Keratinocyte (primary cell): ENCODE results near the gene BRF1. TPM values are rescaled to one million over a fixed set of nuclear protein-coding genes. Genes with fewer than 3 reads are reported as not detected.

Source experiments
- DNase-seq: peaks from one replicate; pipeline ENCODE4 v3.0.0-alpha.2; 2011; ENCODE audit warnings: low read depth, missing footprints, low spot score
- FAIRE-seq: peaks from 2 replicates; lab custom pipeline; 2011; peaks lifted over from hg19 to GRCh38; lab: Jason Lieb, UNC
- H2AFZ ChIP-seq: 2 replicates; pipeline ENCODE4 v1.6.0; 2012; ENCODE audit warnings: low read length, control low read depth, inconsistent platforms; ENCODE audit not compliant: control insufficient read depth
- H3K27ac ChIP-seq: 2 replicates; pipeline ENCODE4 v1.5.1; 2011; ENCODE audit warnings: low read length; ENCODE audit not compliant: control insufficient read depth, insufficient read depth
- H3K27me3 ChIP-seq: 3 replicates; pipeline ENCODE4 v1.6.0; 2011; ENCODE audit warnings: low read length; ENCODE audit not compliant: control insufficient read depth, insufficient read depth; ENCODE audit errors: extremely low read depth
- H3K36me3 ChIP-seq, 2 experiments: 2 replicates in 1 of 2; 3 replicates in 1 of 2; pipeline ENCODE4 v1.5.1; 2011; ENCODE audit warnings: low read length in 2 of 2, mild to moderate bottlenecking in 1 of 2; ENCODE audit not compliant: control insufficient read depth in 2 of 2, insufficient read depth in 2 of 2; ENCODE audit errors: extremely low read depth in 1 of 2
- H3K4me1 ChIP-seq: 3 replicates; pipeline ENCODE4 v1.5.1; 2011; ENCODE audit warnings: low read length; ENCODE audit not compliant: control insufficient read depth, insufficient read depth; ENCODE audit errors: extremely low read depth
- H3K4me2 ChIP-seq: 3 replicates; pipeline ENCODE4 v1.6.0; 2011; ENCODE audit warnings: low read depth, low read length; ENCODE audit not compliant: control insufficient read depth, insufficient read depth; ENCODE audit errors: extremely low read depth
- H3K4me3 ChIP-seq, 3 experiments: fragments of 200-600 bp in 1 of 3; sonication (generic) in 1 of 3; 2 replicates in 2 of 3; 3 replicates in 1 of 3; pipeline ENCODE4 v1.5.1; 2011 to 2016; ENCODE audit warnings: low read length in 3 of 3, mild to moderate bottlenecking in 3 of 3, control low read depth in 2 of 3, inconsistent platforms in 1 of 3, low read depth in 1 of 3, mixed read lengths in 1 of 3, mixed run types in 1 of 3, moderate library complexity in 1 of 3; ENCODE audit not compliant: control insufficient read depth in 2 of 3, insufficient read depth in 2 of 3; ENCODE audit errors: extremely low read depth in 1 of 3
- H3K79me2 ChIP-seq: 2 replicates; pipeline ENCODE4 v1.6.0; 2012; ENCODE audit warnings: low read length; ENCODE audit not compliant: control insufficient read depth, insufficient read depth
- H3K9ac ChIP-seq: 3 replicates; pipeline ENCODE4 v1.6.0; 2011; ENCODE audit warnings: low read length; ENCODE audit not compliant: control insufficient read depth, insufficient read depth; ENCODE audit errors: extremely low read depth
- H3K9me1 ChIP-seq: 3 replicates; pipeline ENCODE4 v1.6.0; 2011; ENCODE audit warnings: low read length; ENCODE audit not compliant: control insufficient read depth, insufficient read depth; ENCODE audit errors: extremely low read depth
- H3K9me3 ChIP-seq: 2 replicates; pipeline ENCODE4 v1.5.1; 2012; ENCODE audit warnings: low read depth, low read length; ENCODE audit not compliant: control insufficient read depth
- H4K20me1 ChIP-seq: 3 replicates; pipeline ENCODE4 v1.6.0; 2011; ENCODE audit warnings: low read length; ENCODE audit not compliant: control insufficient read depth, insufficient read depth; ENCODE audit errors: extremely low read depth
- CTCF ChIP-seq, 3 experiments: IDR thresholded peaks in 1 of 3; conservative IDR thresholded peaks in 1 of 3; optimal IDR thresholded peaks in 1 of 3; 2 replicates in 2 of 3; 3 replicates in 1 of 3; pipeline versions ENCODE3 to v1.5.1; 2011; ENCODE audit warnings: low read length in 3 of 3, mild to moderate bottlenecking in 3 of 3, moderate library complexity in 2 of 3, control low read depth in 1 of 3, inconsistent platforms in 1 of 3; ENCODE audit not compliant: insufficient read depth in 2 of 3; ENCODE audit errors: extremely low read depth in 1 of 3
- EZH2 ChIP-seq: IDR thresholded peaks from one replicate; pipeline ENCODE4 v1.6.1; 2012; ENCODE audit warnings: inconsistent platforms, mild to moderate bottlenecking, low read length, moderate library complexity
- dilution Hi-C: fragments of 300-500 bp; cut with MboI; formaldehyde crosslinking; loops from one replicate; pipeline ENCODE4 v1.7.0; 2020; ENCODE audit warnings: low sequenced_read_pairs; ENCODE audit not compliant: extremely low pct_ligation_motif_present
- polyA plus RNA-seq, 5 experiments: library from polyadenylated mRNA; depleted of rRNA in 3 of 5; stranded (reverse) in 3 of 5; stranded (forward) in 1 of 5; unstranded in 1 of 5; fragments of >200 nt; gene quantifications; 1 replicate in 1 of 5; 2 replicates in 3 of 5; 3 replicates in 1 of 5; pipeline versions ENCODE4 v1.2.1 to v1.2.3, GENCODE V29; 2011 to 2012; ENCODE audit warnings: missing spikeins in 2 of 5, low read depth in 1 of 5, low replicate concordance in 1 of 5

BRF1 gene
- polyA plus RNA-seq, 1 donor (not counting 4 experiments of a cell fraction or from before 2014, with no cell fraction given): 6.5 TPM

- peak within 1 kb of the TSS; percentile 80 for H3K4me2 ChIP-seq
- FAIRE-seq (no peak), DNase-seq (no peak)
- H3K27ac ChIP-seq: peak within 1 kb of the TSS; percentile 54
- TF ChIP-seq CTCF (optimal IDR thresholded peaks at IDR 0.05 in 1 of 3, IDR thresholded peaks at IDR 0.05 in 1 of 3, conservative IDR thresholded peaks at IDR 0.05 in 1 of 3; ENCODE audit: extremely low read depth in 1 of 3, insufficient read depth in 2 of 3, low read length in 3 of 3): no peak
- no peak for TF ChIP-seq EZH2
- peak within 1 kb of the TSS; percentile 73 for H3K9ac ChIP-seq
- peaks cover 15% of the 10 kb centered on the region for H3K79me2 ChIP-seq
- no peaks in the 10 kb centered on the region for H3K9me1 ChIP-seq
- peak within 1 kb of the TSS; percentile 90 for H2AFZ ChIP-seq
- H3K27me3 ChIP-seq: no peaks in the 10 kb centered on the region
- H3K36me3 ChIP-seq: peaks cover 17 to 20% of the 10 kb centered on the region in 2 experiments
- no peaks in the 10 kb centered on the region for H4K20me1 ChIP-seq
- H3K4me1 ChIP-seq: peaks cover 7% of the 10 kb centered on the region
- dilution Hi-C loops: no loop called here
- H3K9me3 ChIP-seq: no peaks in the 10 kb centered on the region
- H3K4me3 ChIP-seq: peak within 1 kb of the TSS; percentile 54 to 81 (median 78)
Observed at GRCh38 chr14:105248368-105249181, 52.2 kb downstream of the BRF1 start, which contains the start of gene BTBD6. Gene BTBD6, plus strand, starts transcription at chr14:105248533. Its CDS starts 179 bp downstream, at chr14:105248712.

- DNase-seq (no peak), FAIRE-seq (no peak)
- dilution Hi-C loops: no loop called here
- Histone ChIP-seq H4K20me1 (no peaks in the 10 kb centered on the region), H3K9ac (peak overlapping the region; percentile 46), H3K36me3 (peaks cover 17 to 18% of the 10 kb centered on the region in 2 experiments), H3K27ac (peak overlapping the region; percentile 47), H2AFZ (peak overlapping the region; percentile 90), H3K79me2 (peaks cover 15% of the 10 kb centered on the region), H3K9me1 (no peaks in the 10 kb centered on the region), H3K27me3 (no peaks in the 10 kb centered on the region), H3K4me2 (peak overlapping the region; percentile 80), H3K4me1 (peaks cover 7% of the 10 kb centered on the region), H3K9me3 (no peaks in the 10 kb centered on the region), H3K4me3 (peak overlapping the region; percentile 40 to 81 (median 78))
- no peak for TF ChIP-seq EZH2
- no peak for TF ChIP-seq CTCF (optimal IDR thresholded peaks at IDR 0.05 in 1 of 3, IDR thresholded peaks at IDR 0.05 in 1 of 3, conservative IDR thresholded peaks at IDR 0.05 in 1 of 3; ENCODE audit: extremely low read depth in 1 of 3, insufficient read depth in 2 of 3, low read length in 3 of 3)
Observed at GRCh38 chr14:105247715-105248367, 53.0 kb downstream of the BRF1 start.
